Psoas muscle (tissue), 8 donors: ENCODE data around the gene PSMD6. TPM values are rescaled to one million over a fixed set of nuclear protein-coding genes. Genes with fewer than 3 reads are reported as not detected.

ENCODE experiments used
- ATAC-seq, 4 donors: fragments of 200-7000 bp; cut with Tn5 transposase; one replicate each; pipeline ENCODE4 v1.9.1; 2020; ENCODE audit warnings: moderate library complexity in 3 of 4, mild to moderate bottlenecking in 2 of 4
- DNase-seq, 2 donors: peaks; one replicate each; pipeline ENCODE4 v3.0.0-alpha.2; 2020
- H3K27ac ChIP-seq: fragments of 200-600 bp; one replicate; pipeline ENCODE4 v1.8.0; 2022
- H3K27me3 ChIP-seq, 3 donors: fragments of 200-600 bp in 1 of 3; one replicate each; pipeline versions ENCODE4 v1.6.1 to v1.8.0; 2013 to 2022; ENCODE audit warnings: low read length in 2 of 3, mild to moderate bottlenecking in 2 of 3, moderate library complexity in 1 of 3; ENCODE audit not compliant: insufficient read depth in 3 of 3
- H3K36me3 ChIP-seq, 2 donors: fragments of 200-600 bp in 1 of 2; one replicate each; pipeline versions ENCODE4 v1.6.1 to v1.8.0; 2013 to 2022; ENCODE audit warnings: low read depth in 1 of 2, mild to moderate bottlenecking in 1 of 2, moderate library complexity in 1 of 2; ENCODE audit not compliant: insufficient read depth in 1 of 2
- H3K4me1 ChIP-seq: fragments of 200-600 bp; one replicate; pipeline ENCODE4 v1.8.0; 2022
- H3K4me3 ChIP-seq: fragments of 200-600 bp; one replicate; pipeline ENCODE4 v1.8.0; 2022; ENCODE audit warnings: mild to moderate bottlenecking
- H3K9me3 ChIP-seq: fragments of 200-600 bp; one replicate; pipeline ENCODE4 v1.8.0; 2022
- CTCF ChIP-seq: fragments of 200-600 bp; IDR thresholded peaks from one replicate; pipeline ENCODE4 v1.8.0; 2022; ENCODE audit warnings: antibody characterized with exemption
- WGBS, 3 donors: extraction: QIAGEN DNeasy Blood & Tissue Kit; methylation state at CpG; one replicate each; pipeline versions ENCODE4 v1.1.6 to v1.1.7; 2013; 5-methylcytosine and 5-hydroxymethylcytosine counted together
- intact Hi-C, 2 donors: fragments of 100-400 bp; cut with DNase I; formaldehyde crosslinking; loops; one replicate each; pipeline versions ENCODE4 v1.11.0 to v1.14.2; 2022
- polyA plus RNA-seq, 3 donors: library from polyadenylated mRNA; stranded (reverse); fragments of 200-250 nt; gene quantifications; one replicate each; pipeline ENCODE4 v1.2.3, GENCODE V29; 2013
- total RNA-seq, 4 donors: library from RNA; stranded (reverse); fragmentation: NEBNext Ultra II Directional in 2 of 4; extraction: Animal tissue kit (Norgen Biotek cat#: 25700) in 2 of 4; gene quantifications; one replicate each; pipeline versions ENCODE4 v1.2.1 to v1.2.4, GENCODE V29; 2021 to 2023
- donor health status: healthy with polysubstance abuse.
- donor health status: DM: no; HTN: no; CAD: no; lungs with moderate emphysema.
- donor health status: Bipolar disorder and iron deficiency.
- donor health status: healthy.
- donor health status: DM: yes; HTN: yes; CAD: no.
- donor health status: DM: no; HTN: no; CAD: no.
- donor health status: DM: no; HTN: no; CAD: no.
- donor health status: DM: yes; HTN: yes; CAD: no.

PSMD6 gene
- total and polyA plus RNA-seq, 7 donors, result 81.8 to 333 (median 145) TPM

DNA sequence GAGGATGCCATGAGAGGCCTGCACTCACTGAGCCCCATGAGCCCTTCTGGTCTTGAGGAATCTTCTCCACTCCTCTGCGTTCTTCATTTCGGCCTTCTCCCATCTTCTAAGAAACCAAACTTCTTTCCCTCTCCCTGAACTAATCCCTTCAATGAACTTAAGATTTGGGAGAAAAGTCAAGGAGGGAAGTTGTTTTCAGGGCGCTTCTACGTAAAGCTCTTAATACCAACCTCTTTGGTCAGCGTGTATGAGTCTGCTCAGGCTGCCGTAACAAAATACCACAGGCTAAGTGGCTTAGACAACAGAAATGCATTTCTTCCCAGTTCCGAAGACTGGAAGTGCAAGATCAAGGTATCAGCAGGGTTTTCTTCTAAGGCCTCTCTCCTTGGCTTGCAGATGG is 13.8 kb upstream of the PSMD6 start:
- Histone ChIP-seq H3K36me3 (no peaks in the 10 kb centered on the region), H3K27me3 (peaks cover 0 to 6% (median 1%) of the 10 kb centered on the region in 3 donors), H3K4me1 (no peaks in the 10 kb centered on the region), H3K4me3 (no peak overlapping the region), H3K9me3 (no peaks in the 10 kb centered on the region), H3K27ac (no peak overlapping the region)
- no peak for TF ChIP-seq CTCF
- DNase-seq (no peak), ATAC-seq (no peak)
- 98 to 100% (median 98%) methylated on average over 7 of the region's 7 CpGs for WGBS, 3 donors
- intact Hi-C loops, result no loop called here

DNA sequence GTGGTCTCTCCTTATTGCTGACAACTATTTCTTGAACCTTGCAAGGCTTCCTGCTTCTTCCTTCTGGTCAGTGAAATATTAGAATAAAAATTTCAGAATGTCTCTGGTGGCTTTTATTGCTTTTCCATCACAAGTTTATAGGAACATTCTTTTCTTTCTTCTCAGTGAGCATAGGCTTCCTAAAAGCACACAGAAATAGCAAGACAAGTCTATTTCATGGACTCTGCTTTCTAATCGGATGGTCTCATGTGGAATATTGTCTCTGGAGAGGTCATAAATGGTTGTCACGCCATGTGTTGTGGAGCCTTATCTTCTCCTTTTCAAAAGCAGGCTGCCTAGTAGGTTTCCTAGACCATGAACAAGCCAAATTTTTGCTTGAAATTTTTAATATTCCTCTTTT is 9.8 kb upstream of the PSMD6 start:
- intact Hi-C loops, result loop anchor here (2.0 to 5.0 kb wide), 2 partner anchors 189 to 452 kb away; no protein-coding TSS in a partner anchor
- DNase-seq, result no peak
- peaks cover 0 to 1% (median 0%) of the 10 kb centered on the region in 3 donors for H3K27me3 ChIP-seq
- no peaks in the 10 kb centered on the region for H3K36me3 ChIP-seq
- no peaks in the 10 kb centered on the region for H3K9me3 ChIP-seq
- no peak overlapping the region for H3K27ac ChIP-seq
- 58 to 63% (median 58%) methylated on average over 2 of the region's 2 CpGs for WGBS, 3 donors
- no peak for TF ChIP-seq CTCF
- no peaks in the 10 kb centered on the region for H3K4me1 ChIP-seq
- ATAC-seq, result no peak
- no peak overlapping the region for H3K4me3 ChIP-seq

- Histone ChIP-seq H3K9me3 (no peaks in the 10 kb centered on the region), H3K36me3 (no peaks in the 10 kb centered on the region), H3K27me3 (peaks cover 0 to 1% (median 0%) of the 10 kb centered on the region in 3 donors), H3K4me1 (no peaks in the 10 kb centered on the region), H3K4me3 (no peak overlapping the region), H3K27ac (no peak overlapping the region)
- 51 to 61% (median 52%) methylated on average over 13 of the region's 13 CpGs for WGBS, 3 donors
- ATAC-seq, result no peak
- DNase-seq, result no peak
- TF ChIP-seq CTCF, result no peak
- intact Hi-C loops, result loop anchor here (2.0 to 5.0 kb wide), 3 partner anchors 190 to 453 kb away; no protein-coding TSS in a partner anchor
Observed at GRCh38 chr3:64031540-64032508, 8.5 kb upstream of the PSMD6 start.

GRCh38 chr3:64030741-64031140 is 7.4 kb upstream of the PSMD6 start:
- 3 to 5% (median 3%) methylated on average over 16 of the region's 16 CpGs for WGBS, 3 donors
- Histone ChIP-seq H3K27ac (no peak overlapping the region), H3K36me3 (no peaks in the 10 kb centered on the region), H3K9me3 (no peaks in the 10 kb centered on the region), H3K4me3 (peak overlapping the region; percentile 56), H3K4me1 (no peaks in the 10 kb centered on the region), H3K27me3 (peaks cover 0 to 1% (median 0%) of the 10 kb centered on the region in 3 donors)
- intact Hi-C loops, result loop anchor here in 1 of 2 donors (1.0 to 5.0 kb wide), 3 partner anchors 192 to 454 kb away; no protein-coding TSS in a partner anchor
- peak; percentile 67 to 80 for DNase-seq
- TF ChIP-seq CTCF, result peak; percentile 88
- peak; percentile 82 to 98 (median 92) for ATAC-seq
